A549 treated with CORT108297 at 1 μM for 4 hours (cell line): ENCODE results near the gene BICC1. TPM values are rescaled to one million over a fixed set of nuclear protein-coding genes. Genes with fewer than 3 reads are reported as not detected.

Experiments
- total RNA-seq: library from RNA; stranded (reverse); fragments of 200-300 nt; extraction: Qiagen RNA extraction; gene quantifications from 5 replicates; pipeline ENCODE4 v1.2.3, GENCODE V29; 2022

The BICC1 gene
- 18.0 to 27.3 TPM (median 21.2 TPM) in 5 replicates for total RNA-seq

GRCh38 chr10:58512491-58513187 is at the start of gene BICC1:
Gene BICC1, plus strand, starts transcription at chr10:58512872. Its CDS starts 272 bp downstream, at chr10:58513144.

Other genes with a start within 250 kb of the BICC1 start
- 2.1 to 3.2 TPM (median 2.7 TPM) in 5 replicates for gene IPMK, start 245.0 kb upstream of the BICC1 start, total RNA-seq
- gene CISD1, start 243.7 kb upstream of the BICC1 start, total RNA-seq = 46.3 to 59.3 TPM (median 52.8 TPM) in 5 replicates
- 15.6 to 21.5 TPM (median 20.7 TPM) in 5 replicates for gene UBE2D1, start 177.9 kb upstream of the BICC1 start, total RNA-seq
- 68.9 to 103 TPM (median 74.2 TPM) in 5 replicates for gene TFAM, start 127.5 kb upstream of the BICC1 start, total RNA-seq